ENCODE data around the gene SHOC2. TPM values are rescaled to one million over a fixed set of nuclear protein-coding genes. Genes with fewer than 3 reads are reported as not detected.
A peak's percentile ranks its signal among the peaks of the same experiment; 100 is the strongest.

Gene SHOC2
- total and polyA plus RNA-seq, 4 donors = 41.3 to 123 (median 48.8) TPM

- no peaks in the 10 kb centered on the region for H3K4me1 ChIP-seq (ENCODE audit: control insufficient read depth, insufficient read depth, low read length)
- peaks cover 4% of the 10 kb centered on the region for H3K36me3 ChIP-seq (ENCODE audit: control insufficient read depth, insufficient read depth, low read length)
- WGBS (ENCODE audit: insufficient coverage) = 98% methylated on average over 18 of the region's 18 CpGs
- DNase-seq (ENCODE audit: low read depth in 4 of 6, low spot score in 6 of 6) = no peak
- no peaks in the 10 kb centered on the region for H3K9me3 ChIP-seq (ENCODE audit: control insufficient read depth, insufficient read depth, low read length)
- H3K27ac ChIP-seq (ENCODE audit: low read depth, low read length) = no peak overlapping the region
- no peaks in the 10 kb centered on the region for H3K27me3 ChIP-seq (ENCODE audit: control insufficient read depth, insufficient read depth, low read length)
- no peak overlapping the region for H3K4me3 ChIP-seq (ENCODE audit: low read depth, low read length)
Measured at GRCh38 chr10:110936757-110937156, 17.4 kb downstream of the SHOC2 start.

GRCh38 chr10:110939419-110939818 lies 20.0 kb downstream of the SHOC2 start:
- no peak for DNase-seq (ENCODE audit: low read depth in 4 of 6, low spot score in 6 of 6)
- Histone ChIP-seq H3K36me3 (ENCODE audit: control insufficient read depth, insufficient read depth, low read length) (peaks cover 4% of the 10 kb centered on the region), H3K4me1 (ENCODE audit: control insufficient read depth, insufficient read depth, low read length) (no peaks in the 10 kb centered on the region), H3K9me3 (ENCODE audit: control insufficient read depth, insufficient read depth, low read length) (peaks cover 2% of the 10 kb centered on the region), H3K4me3 (ENCODE audit: low read depth, low read length) (no peak overlapping the region), H3K27me3 (ENCODE audit: control insufficient read depth, insufficient read depth, low read length) (no peaks in the 10 kb centered on the region), H3K27ac (ENCODE audit: low read depth, low read length) (no peak overlapping the region)
- no CpG with 5 or more reads among the region's 4 CpGs for WGBS (ENCODE audit: insufficient coverage)

- no peaks in the 10 kb centered on the region for H3K4me1 ChIP-seq (ENCODE audit: control insufficient read depth, insufficient read depth, low read length)
- WGBS (ENCODE audit: insufficient coverage) = 79% methylated on average over 3 of the region's 5 CpGs
- H3K36me3 ChIP-seq (ENCODE audit: control insufficient read depth, insufficient read depth, low read length) = peaks cover 4% of the 10 kb centered on the region
- H3K27ac ChIP-seq (ENCODE audit: low read depth, low read length) = no peak overlapping the region
- peaks cover 7% of the 10 kb centered on the region for H3K9me3 ChIP-seq (ENCODE audit: control insufficient read depth, insufficient read depth, low read length)
- H3K27me3 ChIP-seq (ENCODE audit: control insufficient read depth, insufficient read depth, low read length) = no peaks in the 10 kb centered on the region
- no peak for DNase-seq (ENCODE audit: low read depth in 4 of 6, low spot score in 6 of 6)
- H3K4me3 ChIP-seq (ENCODE audit: low read depth, low read length) = no peak overlapping the region
Measured at GRCh38 chr10:110944792-110945396, 25.5 kb downstream of the SHOC2 start.

GRCh38 chr10:110946496-110946895 lies 27.1 kb downstream of the SHOC2 start:
- no peaks in the 10 kb centered on the region for H3K36me3 ChIP-seq (ENCODE audit: control insufficient read depth, insufficient read depth, low read length)
- H3K4me1 ChIP-seq (ENCODE audit: control insufficient read depth, insufficient read depth, low read length) = no peaks in the 10 kb centered on the region
- peaks cover 7% of the 10 kb centered on the region for H3K9me3 ChIP-seq (ENCODE audit: control insufficient read depth, insufficient read depth, low read length)
- WGBS (ENCODE audit: insufficient coverage) = 80% methylated on average over 1 of the region's 1 CpG
- H3K27me3 ChIP-seq (ENCODE audit: control insufficient read depth, insufficient read depth, low read length) = no peaks in the 10 kb centered on the region
- no peak overlapping the region for H3K4me3 ChIP-seq (ENCODE audit: low read depth, low read length)
- no peak overlapping the region for H3K27ac ChIP-seq (ENCODE audit: low read depth, low read length)
- DNase-seq (ENCODE audit: low read depth in 4 of 6, low spot score in 6 of 6) = no peak

GRCh38 chr10:110947061-110947595 lies 27.7 kb downstream of the SHOC2 start:
- WGBS (ENCODE audit: insufficient coverage) = 67% methylated on average over 3 of the region's 4 CpGs
- DNase-seq (ENCODE audit: low read depth in 4 of 6, low spot score in 6 of 6) = no peak
- Histone ChIP-seq H3K9me3 (ENCODE audit: control insufficient read depth, insufficient read depth, low read length) (peaks cover 7% of the 10 kb centered on the region), H3K27ac (ENCODE audit: low read depth, low read length) (no peak overlapping the region), H3K36me3 (ENCODE audit: control insufficient read depth, insufficient read depth, low read length) (no peaks in the 10 kb centered on the region), H3K4me3 (ENCODE audit: low read depth, low read length) (no peak overlapping the region), H3K4me1 (ENCODE audit: control insufficient read depth, insufficient read depth, low read length) (no peaks in the 10 kb centered on the region), H3K27me3 (ENCODE audit: control insufficient read depth, insufficient read depth, low read length) (no peaks in the 10 kb centered on the region)

- Histone ChIP-seq H3K4me3 (ENCODE audit: low read depth, low read length) (no peak overlapping the region), H3K4me1 (ENCODE audit: control insufficient read depth, insufficient read depth, low read length) (no peaks in the 10 kb centered on the region), H3K9me3 (ENCODE audit: control insufficient read depth, insufficient read depth, low read length) (peaks cover 6% of the 10 kb centered on the region), H3K36me3 (ENCODE audit: control insufficient read depth, insufficient read depth, low read length) (no peaks in the 10 kb centered on the region), H3K27me3 (ENCODE audit: control insufficient read depth, insufficient read depth, low read length) (no peaks in the 10 kb centered on the region), H3K27ac (ENCODE audit: low read depth, low read length) (no peak overlapping the region)
- 100% methylated on average over 2 of the region's 4 CpGs for WGBS (ENCODE audit: insufficient coverage)
- no peak for DNase-seq (ENCODE audit: low read depth in 4 of 6, low spot score in 6 of 6)
Measured at GRCh38 chr10:110951381-110951780, 32.0 kb downstream of the SHOC2 start.

GRCh38 chr10:110957606-110958005 lies 38.2 kb downstream of the SHOC2 start:
- H3K4me1 ChIP-seq (ENCODE audit: control insufficient read depth, insufficient read depth, low read length) = no peaks in the 10 kb centered on the region
- no peaks in the 10 kb centered on the region for H3K27me3 ChIP-seq (ENCODE audit: control insufficient read depth, insufficient read depth, low read length)
- H3K9me3 ChIP-seq (ENCODE audit: control insufficient read depth, insufficient read depth, low read length) = peaks cover 2% of the 10 kb centered on the region
- no peak overlapping the region for H3K27ac ChIP-seq (ENCODE audit: low read depth, low read length)
- DNase-seq (ENCODE audit: low read depth in 4 of 6, low spot score in 6 of 6) = no peak
- WGBS (ENCODE audit: insufficient coverage) = 80% methylated on average over 1 of the region's 1 CpG
- H3K4me3 ChIP-seq (ENCODE audit: low read depth, low read length) = no peak overlapping the region
- H3K36me3 ChIP-seq (ENCODE audit: control insufficient read depth, insufficient read depth, low read length) = no peaks in the 10 kb centered on the region

- no peaks in the 10 kb centered on the region for H3K4me1 ChIP-seq (ENCODE audit: control insufficient read depth, insufficient read depth, low read length)
- H3K9me3 ChIP-seq (ENCODE audit: control insufficient read depth, insufficient read depth, low read length) = peaks cover 2% of the 10 kb centered on the region
- WGBS (ENCODE audit: insufficient coverage) = no CpG with 5 or more reads among the region's 4 CpGs
- no peaks in the 10 kb centered on the region for H3K36me3 ChIP-seq (ENCODE audit: control insufficient read depth, insufficient read depth, low read length)
- no peak overlapping the region for H3K27ac ChIP-seq (ENCODE audit: low read depth, low read length)
- no peaks in the 10 kb centered on the region for H3K27me3 ChIP-seq (ENCODE audit: control insufficient read depth, insufficient read depth, low read length)
- H3K4me3 ChIP-seq (ENCODE audit: low read depth, low read length) = no peak overlapping the region
- DNase-seq (ENCODE audit: low read depth in 4 of 6, low spot score in 6 of 6) = peak in 2 of 6 donors; percentile 13 to 70
Measured at GRCh38 chr10:110959379-110960332, 40.3 kb downstream of the SHOC2 start.

- no peak overlapping the region for H3K27ac ChIP-seq (ENCODE audit: low read depth, low read length)
- no peak overlapping the region for H3K4me3 ChIP-seq (ENCODE audit: low read depth, low read length)
- DNase-seq (ENCODE audit: low read depth in 4 of 6, low spot score in 6 of 6) = no peak
- H3K27me3 ChIP-seq (ENCODE audit: control insufficient read depth, insufficient read depth, low read length) = no peaks in the 10 kb centered on the region
- peaks cover 1% of the 10 kb centered on the region for H3K9me3 ChIP-seq (ENCODE audit: control insufficient read depth, insufficient read depth, low read length)
- H3K4me1 ChIP-seq (ENCODE audit: control insufficient read depth, insufficient read depth, low read length) = no peaks in the 10 kb centered on the region
- no peaks in the 10 kb centered on the region for H3K36me3 ChIP-seq (ENCODE audit: control insufficient read depth, insufficient read depth, low read length)
- no CpG with 5 or more reads among the region's 1 CpG for WGBS (ENCODE audit: insufficient coverage)
Measured at GRCh38 chr10:110960333-110960712, 40.9 kb downstream of the SHOC2 start.

Measured in spinal cord (tissue), 10 donors.